HG02970 (cell line): ENCODE measurements around the gene NGEF.
"Not testable (repeated sequence)": the region's sequence is repeated elsewhere in the genome, so short reads cannot be mapped to it uniquely, and the experiment has no call there.

Experiments used
- ATAC-seq: cut with Tn5 transposase; IDR thresholded peaks from one replicate; pipeline ENCODE4 v1.9.1; 2021; ENCODE audit warnings: mild to moderate bottlenecking, moderate library complexity, moderate number of reproducible peaks; ENCODE audit not compliant: unreplicated experiment, low FRiP score

NGEF gene

DNA sequence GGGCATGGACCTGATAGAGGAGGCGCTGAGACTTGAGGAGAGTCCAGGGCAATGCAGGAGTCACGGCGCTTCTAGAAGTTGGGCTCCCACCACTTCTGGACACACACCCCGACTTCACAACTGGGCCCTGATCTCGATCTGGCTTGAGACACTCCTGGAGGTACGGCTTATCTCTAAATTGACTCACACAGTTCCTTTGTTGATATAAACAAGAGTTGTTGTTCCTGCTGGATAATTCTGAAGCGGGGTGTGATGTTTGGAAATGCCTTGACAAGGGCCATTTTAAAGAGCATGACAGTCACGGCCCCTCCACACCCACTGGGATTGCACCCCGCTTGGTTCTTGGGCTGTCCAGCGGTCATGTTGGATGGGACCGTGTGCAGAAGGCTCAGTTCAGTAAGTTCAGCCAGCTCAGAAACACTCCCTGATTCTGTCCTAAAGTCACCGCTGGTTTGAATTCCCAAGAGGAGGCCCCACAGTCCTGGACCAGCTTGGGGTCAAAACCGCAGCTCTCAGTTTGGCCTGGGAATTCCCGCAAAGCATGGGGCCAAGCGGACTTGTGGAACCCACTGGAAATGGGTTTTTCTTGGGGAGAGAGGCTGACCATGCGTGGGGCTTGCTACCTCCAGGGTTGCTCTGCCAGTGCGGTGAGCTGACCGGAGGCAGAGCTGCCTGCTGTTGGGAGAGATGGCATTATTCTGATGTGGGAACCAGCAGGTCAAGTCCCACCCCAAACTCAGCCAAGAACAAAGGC lies 10.1 kb upstream of the NGEF start:
- no peak for ATAC-seq

DNA sequence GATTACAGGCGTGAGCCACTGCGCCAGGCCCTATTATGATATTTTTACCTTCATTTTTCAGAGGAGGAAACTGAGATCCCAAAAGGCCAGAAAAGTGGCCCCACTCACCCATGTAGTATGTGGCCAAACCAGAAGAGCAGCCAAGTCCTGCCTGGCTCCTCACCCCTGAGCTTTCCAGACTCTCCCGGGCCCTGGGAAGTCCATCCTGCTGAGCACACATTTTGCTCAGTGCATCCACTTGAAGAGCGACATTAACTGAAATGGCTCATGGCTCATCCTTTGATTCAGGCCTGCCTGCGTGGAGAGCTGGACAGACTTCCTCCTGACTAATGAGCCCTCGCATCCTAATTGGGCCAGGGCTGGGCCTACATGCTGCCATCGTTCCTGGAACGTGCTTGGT lies 9.5 kb upstream of the NGEF start:
- no peak for ATAC-seq

DNA sequence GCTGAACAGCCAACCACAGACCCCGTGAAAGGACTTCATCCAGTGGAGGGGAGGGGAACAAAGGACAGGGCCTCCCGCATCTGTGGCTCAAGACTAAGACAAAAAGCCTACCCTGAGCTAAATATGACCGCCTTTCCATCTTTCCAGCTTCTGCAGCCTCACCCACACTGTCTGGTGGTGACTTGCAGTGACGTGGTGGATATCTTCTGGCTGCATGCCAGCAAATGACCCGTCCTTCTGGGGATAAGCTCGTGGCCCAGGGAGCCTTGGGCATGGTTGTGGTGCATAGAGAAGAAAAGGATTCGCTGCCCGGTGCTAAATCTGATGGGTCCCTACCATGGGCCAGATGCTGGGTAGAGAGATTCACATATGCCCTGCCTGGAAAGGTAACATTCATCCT lies 8.7 kb upstream of the NGEF start:
- ATAC-seq: no peak

DNA sequence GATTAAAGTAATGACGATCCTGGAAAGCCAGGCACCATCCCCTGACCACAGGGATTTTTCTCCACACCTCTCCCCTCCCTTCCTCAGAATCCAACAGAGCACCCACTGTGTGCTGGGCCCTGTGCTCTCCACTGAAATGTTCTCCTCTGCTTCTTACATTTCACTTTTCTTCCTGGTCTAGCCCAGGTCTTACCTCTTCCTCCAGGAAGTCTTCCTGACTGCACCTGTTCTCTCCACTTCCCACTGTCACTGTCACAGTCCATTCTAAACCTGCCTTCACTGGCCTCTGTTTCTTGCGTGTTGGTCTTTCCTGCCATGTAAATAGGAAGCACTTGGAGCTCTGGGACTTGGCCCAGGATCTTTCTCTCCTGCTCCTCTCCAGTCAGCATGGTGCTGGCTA lies 7.4 kb upstream of the NGEF start:
- ATAC-seq: no peak

DNA sequence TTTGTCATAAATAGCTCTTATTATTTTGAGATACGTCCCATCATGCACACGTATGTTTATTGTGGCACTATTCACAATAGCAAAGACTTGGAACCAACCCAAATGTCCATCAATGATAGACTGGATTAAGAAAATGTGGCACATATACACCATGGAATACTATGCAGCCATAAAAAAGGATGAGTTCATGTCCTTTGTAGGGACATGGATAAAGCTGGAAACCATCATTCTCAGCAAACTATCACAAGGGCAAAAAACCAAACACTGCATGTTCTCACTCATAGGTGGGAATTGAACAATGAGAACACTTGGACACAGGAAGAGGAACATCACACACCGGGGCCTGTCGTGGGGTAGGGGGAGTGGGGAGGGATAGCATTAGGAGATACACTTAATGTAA lies 6.6 kb upstream of the NGEF start:
- not testable (repeated sequence) for ATAC-seq

DNA sequence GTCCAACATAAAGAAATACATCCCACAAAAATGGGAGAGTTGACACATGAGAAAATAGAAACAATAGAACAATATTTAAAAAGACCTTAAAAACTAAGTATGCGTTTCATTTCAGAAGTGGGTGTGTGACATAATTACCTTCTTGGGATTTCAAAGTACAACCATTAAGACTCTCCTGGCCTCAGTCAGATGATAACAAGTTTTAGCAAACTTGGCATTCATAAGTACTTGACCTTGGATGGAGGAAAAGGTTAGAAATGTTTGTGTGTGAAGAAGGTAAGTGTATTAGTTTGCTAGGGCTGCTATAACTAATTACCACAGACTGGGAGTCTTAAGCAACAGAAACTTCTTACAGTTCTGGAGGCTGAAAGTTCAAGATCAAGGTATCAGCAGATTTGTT lies 4.9 kb upstream of the NGEF start:
- no peak for ATAC-seq

DNA sequence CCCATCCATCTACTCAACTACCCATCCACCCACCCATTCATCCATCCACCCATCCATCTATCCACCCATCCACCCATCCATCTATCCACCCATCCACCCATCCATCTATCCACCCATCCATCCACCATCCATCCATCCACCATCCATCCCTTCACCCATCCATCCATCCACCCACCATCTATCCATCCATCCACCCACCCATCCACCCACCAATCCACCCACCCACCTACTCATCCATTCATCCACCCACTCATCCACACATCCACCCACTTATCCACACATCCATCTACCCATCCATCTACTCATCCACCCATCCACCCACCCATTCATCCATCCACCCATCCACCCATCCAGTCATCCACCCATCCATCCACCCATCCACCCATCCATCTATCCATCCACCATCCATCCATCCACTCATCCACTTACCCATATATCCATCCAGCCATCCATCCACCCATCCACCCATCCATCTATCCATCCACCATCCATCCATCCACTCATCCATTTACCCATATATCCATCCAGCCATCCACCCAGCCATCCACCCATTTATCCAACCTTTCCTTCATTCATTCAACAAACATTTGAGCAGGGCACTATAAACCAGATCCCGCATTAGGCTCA lies 2.1 kb upstream of the NGEF start:
- no peak for ATAC-seq

DNA sequence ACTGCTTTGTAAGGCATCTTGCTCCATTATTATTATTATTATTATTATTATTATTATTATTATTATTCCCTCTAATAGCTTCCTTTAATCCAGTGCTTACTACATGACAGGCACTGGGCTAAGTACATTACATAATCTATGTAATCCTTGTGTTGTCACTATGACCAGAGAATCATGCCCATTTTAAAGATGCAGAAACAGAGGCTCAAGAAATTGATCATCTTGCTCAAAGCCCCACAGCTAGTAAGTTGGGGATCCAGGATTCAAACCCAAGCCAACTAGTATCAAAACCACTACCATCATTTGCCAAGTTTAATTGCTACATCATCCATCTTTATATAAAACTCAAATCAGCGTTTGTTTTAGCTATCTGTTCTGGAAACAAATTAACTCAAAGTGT lies 594 bp upstream of the NGEF start:
- ATAC-seq: no peak

DNA sequence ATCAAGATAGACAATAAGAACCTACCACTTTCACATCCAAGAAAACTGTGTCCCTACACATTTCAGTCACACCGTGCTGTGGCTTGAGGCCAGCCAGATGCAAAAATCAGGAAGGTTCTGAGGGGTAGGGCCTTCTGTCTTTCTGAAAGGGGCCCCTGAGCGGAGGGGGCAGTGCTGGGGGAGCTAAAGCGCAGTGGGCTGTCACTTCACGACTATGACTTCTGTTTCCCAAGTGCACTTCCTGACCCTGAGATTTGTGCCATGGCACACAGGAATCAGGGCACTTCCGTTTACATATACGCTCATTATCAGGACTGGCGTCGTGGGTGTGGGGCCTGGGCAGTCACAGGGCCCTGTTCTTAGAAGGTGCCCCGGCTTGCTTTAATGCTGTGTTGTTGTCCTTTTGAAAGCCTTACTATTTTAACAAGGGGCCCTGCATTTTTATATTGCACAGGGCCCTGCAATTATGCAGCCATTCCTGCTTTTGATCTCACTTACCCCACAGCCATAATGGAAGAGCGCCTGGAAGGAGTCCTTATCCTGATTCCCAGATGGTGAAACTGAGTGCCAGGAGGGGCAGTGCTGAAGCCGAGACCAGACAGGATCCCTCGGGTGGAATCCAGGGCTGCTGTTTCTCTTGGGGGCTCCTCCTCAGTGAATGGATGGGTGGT lies 620 bp downstream of the NGEF start:
- ATAC-seq: no peak

DNA sequence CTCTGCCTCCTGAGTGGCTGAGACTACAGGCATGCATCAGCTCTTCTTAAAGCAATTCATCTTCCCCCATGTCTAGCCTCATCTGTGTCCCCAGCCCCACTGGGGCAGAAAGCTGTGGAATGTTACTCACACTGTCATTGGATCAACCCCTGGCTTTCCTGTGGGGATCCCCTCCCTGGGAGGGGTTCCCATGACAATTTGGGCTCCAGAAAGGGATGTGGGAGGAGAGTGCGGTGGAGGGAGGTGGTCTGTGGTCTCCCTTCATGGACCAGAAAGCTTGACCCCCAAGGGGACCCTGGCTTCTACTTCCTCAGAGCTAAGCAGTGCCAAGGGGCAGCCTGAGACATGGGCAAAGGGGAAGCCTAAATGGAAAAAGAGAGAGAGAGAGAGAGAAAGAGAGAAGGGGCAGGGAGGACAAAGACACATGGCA lies 1.3 kb downstream of the NGEF start:
- no peak for ATAC-seq

DNA sequence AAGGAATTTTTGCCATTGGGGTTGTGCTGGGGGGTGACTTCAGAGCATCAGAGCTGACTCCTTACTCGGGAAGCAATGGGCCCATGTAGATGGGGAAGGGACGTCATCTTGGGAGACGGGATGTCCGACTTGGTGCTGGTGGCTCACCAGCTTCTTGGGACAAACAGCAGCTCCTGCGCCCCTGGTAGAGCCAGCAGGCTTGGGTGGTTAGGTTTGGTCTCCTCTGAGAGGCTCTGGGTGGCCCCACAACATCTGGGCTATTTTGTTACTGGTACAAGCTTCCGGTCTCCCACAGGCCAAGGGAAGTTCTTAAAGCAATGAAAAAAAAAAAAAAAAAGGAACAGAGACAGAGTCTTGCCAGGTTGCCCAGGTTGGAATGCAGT lies 1.8 kb downstream of the NGEF start:
- ATAC-seq: no peak

DNA sequence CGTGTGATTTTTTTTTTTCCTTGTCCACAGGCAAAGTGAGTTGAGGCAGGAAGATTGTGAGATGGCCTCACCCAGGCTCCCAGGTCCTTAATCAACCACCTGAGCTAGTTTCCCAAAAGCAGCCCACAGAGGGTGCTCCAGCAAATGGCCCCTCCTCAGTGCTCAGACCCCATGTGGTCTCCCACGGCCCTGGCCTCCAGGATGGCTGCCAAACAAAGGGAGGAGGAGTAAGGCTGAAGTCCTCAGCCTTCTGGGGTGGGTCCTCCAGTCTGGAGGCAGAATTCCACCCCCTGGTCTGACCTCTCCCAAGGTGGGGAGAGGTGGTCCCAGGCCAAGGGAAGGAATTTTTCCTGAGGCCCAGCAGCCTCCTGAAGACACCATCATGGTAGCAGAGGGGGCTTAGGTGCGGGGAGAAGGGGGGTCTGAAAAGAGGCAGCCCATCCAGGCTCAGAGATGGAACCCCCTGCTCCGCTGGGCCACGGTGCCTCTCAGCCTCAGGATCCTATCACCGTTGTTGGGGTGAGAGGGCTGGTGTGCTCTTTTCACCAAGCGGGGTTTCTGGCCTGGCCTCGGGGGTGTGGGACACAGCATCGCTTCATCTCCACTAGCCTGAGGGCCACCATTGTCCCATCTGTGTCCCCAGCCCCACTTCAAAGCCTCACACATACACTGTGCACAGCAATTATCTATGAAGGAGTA lies 2.3 kb downstream of the NGEF start:
- ATAC-seq: no peak

DNA sequence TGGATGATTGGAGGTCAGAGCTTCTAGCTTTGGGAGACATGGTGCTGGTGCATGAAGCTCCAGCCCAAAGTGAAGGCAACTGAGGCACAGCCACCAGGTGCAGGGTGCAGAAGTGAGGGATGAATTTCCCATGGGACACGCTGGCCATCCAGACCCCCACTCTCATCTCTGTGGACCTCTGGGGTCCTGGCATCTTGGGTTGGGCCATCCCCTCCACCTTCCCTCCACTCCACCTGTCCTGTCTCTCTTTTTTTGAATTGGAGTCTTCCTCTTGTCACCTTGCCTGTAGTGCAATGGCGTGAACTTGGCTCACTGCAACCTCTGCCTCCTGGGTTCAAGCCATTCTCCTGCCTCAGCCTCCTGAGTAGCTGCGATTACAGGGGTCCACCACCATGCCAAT lies 3.4 kb downstream of the NGEF start:
- no peak for ATAC-seq

DNA sequence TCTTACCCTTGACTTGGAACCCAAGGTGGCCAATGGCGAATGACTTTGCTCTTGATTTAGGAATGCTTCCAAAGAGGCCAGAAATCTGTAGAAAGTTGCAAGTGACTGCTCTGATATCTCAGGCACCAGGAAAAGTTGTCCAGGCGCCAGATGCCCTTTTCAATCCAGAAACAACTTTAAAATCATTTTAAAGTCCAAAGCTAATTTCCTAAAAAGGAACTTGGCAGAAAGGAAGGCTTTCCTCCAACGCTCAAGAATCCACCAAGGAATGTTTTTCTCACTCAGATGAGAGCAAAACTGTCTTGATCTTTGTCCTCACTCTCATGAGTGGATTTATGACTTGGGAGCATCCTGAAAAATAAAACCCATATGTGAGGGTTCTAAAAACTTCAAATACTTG lies 5.3 kb downstream of the NGEF start:
- ATAC-seq: no peak

DNA sequence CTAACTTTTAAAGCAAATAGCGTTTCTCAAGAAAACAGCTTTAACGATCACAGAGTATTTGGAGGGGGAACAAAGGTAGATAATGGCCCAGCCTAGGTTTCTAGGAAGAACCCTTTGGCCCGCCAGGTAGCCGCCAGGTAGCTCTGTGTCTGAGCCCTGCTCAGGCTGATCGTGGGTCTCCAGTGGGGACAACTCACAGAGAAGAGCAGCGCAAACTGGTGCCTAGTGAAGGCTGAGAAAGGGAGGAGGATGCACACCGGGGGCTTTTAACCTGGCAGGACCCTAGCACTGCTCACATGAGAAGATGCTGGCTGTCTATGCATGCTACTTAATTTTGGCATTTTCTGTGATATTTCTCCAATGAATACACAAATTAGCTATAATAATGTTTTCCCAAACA lies 5.8 kb downstream of the NGEF start:
- ATAC-seq: no peak

DNA sequence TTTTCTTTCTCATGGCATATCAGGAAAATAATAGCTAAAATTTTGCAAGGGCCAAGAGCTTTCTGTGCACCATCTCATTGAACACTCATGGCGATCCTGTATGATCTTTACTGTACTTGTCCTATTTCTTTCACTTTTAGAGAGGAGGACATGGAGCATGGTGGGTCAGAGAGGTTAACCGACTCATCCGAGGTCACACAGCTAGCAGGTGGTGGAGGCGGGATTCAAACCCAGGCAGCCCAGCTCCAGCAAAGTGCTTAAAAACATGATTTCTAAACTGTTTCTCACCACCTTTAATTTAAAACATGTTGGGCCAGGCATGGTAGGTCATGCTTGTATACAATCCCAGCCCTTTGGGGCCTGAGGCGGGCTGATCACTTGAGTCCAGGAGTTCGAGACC lies 6.4 kb downstream of the NGEF start:
- ATAC-seq: no peak

DNA sequence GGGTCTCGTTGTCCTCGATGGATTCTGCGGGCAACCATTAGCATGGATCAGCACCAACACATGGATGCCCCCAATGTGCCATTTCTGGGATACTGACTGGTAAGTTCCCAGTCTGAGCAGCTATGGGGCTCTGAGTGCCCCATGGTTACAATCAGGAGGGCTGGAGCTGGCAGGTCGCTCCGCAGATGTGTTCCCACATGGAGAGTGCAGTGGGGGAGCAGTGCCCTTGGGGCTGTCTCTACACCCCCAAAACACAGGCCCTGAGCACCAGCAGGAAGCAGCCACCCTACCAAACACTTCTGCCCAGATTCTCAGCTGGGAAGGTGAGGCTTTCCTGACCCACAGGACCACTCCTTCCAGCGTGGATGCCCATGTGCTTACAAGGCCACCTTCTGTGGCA lies 8.0 kb downstream of the NGEF start:
- ATAC-seq: no peak

DNA sequence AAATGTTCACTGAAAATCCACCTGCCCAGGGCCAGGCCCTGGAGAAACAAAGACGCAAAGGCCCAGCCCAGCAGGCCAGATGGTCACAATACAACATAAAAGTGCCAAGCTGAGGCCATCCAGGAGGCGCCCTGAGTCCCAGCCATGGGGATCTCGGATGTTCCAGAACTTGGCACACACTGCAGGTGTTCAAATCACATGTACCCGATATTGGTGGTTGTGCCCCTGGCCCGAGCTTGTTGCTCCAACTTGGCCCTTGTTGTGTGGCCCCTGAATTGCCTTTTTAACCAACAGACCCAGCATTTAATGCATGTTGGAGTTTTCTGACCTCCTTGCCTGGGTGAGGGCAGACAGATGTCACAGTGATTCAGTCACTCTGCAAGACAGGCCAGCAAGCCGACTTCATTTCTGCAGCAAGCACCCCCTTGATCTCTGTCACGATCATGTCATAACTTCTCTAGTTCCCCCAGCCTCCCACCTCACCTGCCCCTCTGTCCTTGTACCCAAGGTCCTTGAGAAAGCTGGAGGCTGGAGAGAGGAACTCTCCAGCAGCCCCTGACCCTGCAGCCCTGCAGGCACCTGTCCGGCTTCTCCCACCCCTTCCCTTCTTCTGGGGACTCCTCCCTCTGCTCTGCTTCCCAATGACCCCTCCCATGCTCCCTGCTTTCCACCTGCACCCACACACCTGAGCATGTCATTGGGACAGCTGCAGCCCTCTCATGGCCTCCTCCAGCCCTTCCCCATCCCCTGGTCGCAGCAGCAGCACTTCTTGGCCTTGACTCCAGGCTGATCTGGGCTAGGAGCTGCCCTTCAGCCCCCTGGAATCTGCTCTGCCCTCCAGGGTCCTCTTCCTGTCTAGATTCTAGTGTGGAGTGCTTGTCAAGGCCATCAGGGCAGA lies 9.1 kb downstream of the NGEF start:
- ATAC-seq: no peak

DNA sequence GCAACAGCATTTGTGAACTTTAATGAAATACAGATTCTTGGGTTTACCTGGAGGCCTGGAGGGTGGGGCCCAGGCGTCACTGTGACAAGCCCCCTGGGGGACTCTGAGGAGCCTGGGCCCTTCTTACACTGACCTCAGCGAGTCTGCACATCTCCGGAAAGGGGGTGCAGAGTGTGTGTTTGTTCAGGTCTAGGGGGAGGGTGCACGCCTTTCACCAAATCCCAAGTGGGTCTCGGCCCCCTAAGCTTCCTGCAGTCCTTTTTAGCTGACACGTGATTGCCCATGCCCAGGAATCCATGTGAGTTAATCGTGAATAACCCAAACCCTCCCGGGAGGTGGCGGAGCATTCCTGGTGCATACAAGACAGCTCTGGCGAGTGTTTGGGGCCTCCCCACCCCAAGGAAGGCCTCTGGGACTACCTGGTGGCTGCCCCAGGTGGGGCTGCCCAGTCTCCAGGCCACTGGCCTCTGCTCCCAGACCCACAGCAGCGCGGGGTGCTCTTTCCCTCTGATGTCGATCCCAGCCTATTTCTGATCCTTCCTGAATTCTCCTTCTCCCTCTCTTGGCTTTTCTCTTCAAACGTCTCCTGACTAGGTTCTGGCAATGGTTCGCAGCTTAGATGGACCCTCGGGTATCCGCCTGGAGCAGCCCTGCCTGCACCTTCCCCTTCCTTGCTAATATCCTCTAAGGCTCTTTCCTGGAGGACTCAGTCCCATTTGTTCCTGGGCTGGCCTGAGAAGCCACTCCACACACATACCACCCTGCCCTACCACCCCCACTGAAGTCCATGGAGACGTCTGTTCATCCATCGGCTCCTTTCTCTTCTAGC lies 10.0 kb downstream of the NGEF start:
- ATAC-seq: no peak
